HEK293 (cell line): ENCODE results near the gene ZBTB47.

ENCODE experiments used
- CTCF ChIA-PET: fragments of 350-600 bp; formaldehyde crosslinking; extraction: SDS; loops from one replicate; lab custom pipeline; 2021; ENCODE audit warnings: antibody characterized with exemption; lab: Yijun Ruan, JAX
- POLR2A ChIA-PET: fragments of 300-600 bp; formaldehyde crosslinking; extraction: SDS; loops from one replicate; lab custom pipeline; 2020; ENCODE audit warnings: antibody characterized with exemption, inconsistent platforms; lab: Yijun Ruan, JAX
- H3K27ac ChIP-seq: fragments of 200-500 bp; sonication (Bioruptor generic); 2 replicates; pipeline ENCODE4 v1.5.1; 2014; ENCODE audit warnings: low read depth, low read length, control low read depth, inconsistent platforms; ENCODE audit errors: extremely low read depth
- H3K36me3 ChIP-seq, 2 experiments: fragments of 200-500 bp in 1 of 2; sonication (Bioruptor generic) in 1 of 2; 1 replicate in 1 of 2; 2 replicates in 1 of 2; pipeline ENCODE4 v1.5.1; 2014 to 2017; ENCODE audit warnings: inconsistent platforms in 2 of 2, low read length in 2 of 2; ENCODE audit not compliant: control insufficient read depth in 2 of 2, insufficient read depth in 1 of 2
- H3K4me1 ChIP-seq: fragments of 200-500 bp; sonication (Bioruptor generic); 2 replicates; pipeline ENCODE4 v1.5.1; 2014; ENCODE audit warnings: mild to moderate bottlenecking, low read length, inconsistent platforms; ENCODE audit not compliant: control insufficient read depth, insufficient read depth
- H3K4me3 ChIP-seq: 2 replicates; pipeline ENCODE4 v1.5.1; 2011; ENCODE audit warnings: low read depth, mild to moderate bottlenecking, control low read depth, low read length, moderate library complexity
- H3K9me3 ChIP-seq: fragments of 200-500 bp; sonication (Bioruptor generic); 2 replicates; pipeline ENCODE4 v1.5.1; 2014; ENCODE audit warnings: low read depth, low read length, inconsistent platforms; ENCODE audit not compliant: control insufficient read depth, insufficient read depth
- KLF16 ChIP-seq: fragments of 450-650 bp; formaldehyde crosslinking; IDR thresholded peaks from 2 replicates; pipeline ENCODE4 v1.5.1; 2017; ENCODE audit warnings: missing biosample characterization, missing genetic modification characterization
- OSR2 ChIP-seq: fragments of 450-650 bp; formaldehyde crosslinking; IDR thresholded peaks from 2 replicates; pipeline ENCODE4 v1.5.1; 2016; ENCODE audit warnings: missing biosample characterization, missing genetic modification characterization
- RBAK ChIP-seq: fragments of 450-650 bp; formaldehyde crosslinking; IDR thresholded peaks from 2 replicates; pipeline ENCODE4 v1.5.1; 2016; ENCODE audit warnings: missing biosample characterization, missing genetic modification characterization
- SP2 ChIP-seq: fragments of 450-650 bp; formaldehyde crosslinking; IDR thresholded peaks from 2 replicates; pipeline ENCODE4 v1.5.1; 2016; ENCODE audit warnings: missing biosample characterization, missing genetic modification characterization
- ZBTB17 ChIP-seq: fragments of 450-650 bp; formaldehyde crosslinking; IDR thresholded peaks from 2 replicates; pipeline ENCODE4 v1.5.1; 2016; ENCODE audit warnings: missing biosample characterization, missing genetic modification characterization
- ZFP3 ChIP-seq: fragments of 450-650 bp; formaldehyde crosslinking; IDR thresholded peaks from 2 replicates; pipeline ENCODE4 v1.5.1; 2016; ENCODE audit warnings: low read depth, missing biosample characterization, missing genetic modification characterization
- ZNF121 ChIP-seq: fragments of 450-650 bp; formaldehyde crosslinking; IDR thresholded peaks from 2 replicates; pipeline ENCODE4 v1.5.1; 2016; ENCODE audit warnings: missing biosample characterization, missing genetic modification characterization
- ZNF132 ChIP-seq: fragments of 450-650 bp; formaldehyde crosslinking; IDR thresholded peaks from 2 replicates; pipeline ENCODE4 v1.5.1; 2017; ENCODE audit warnings: missing biosample characterization, missing genetic modification characterization, borderline replicate concordance
- ZNF146 ChIP-seq: fragments of 450-650 bp; formaldehyde crosslinking; IDR thresholded peaks from 2 replicates; pipeline ENCODE4 v1.5.1; 2016; ENCODE audit warnings: missing biosample characterization, missing genetic modification characterization
- ZNF302 ChIP-seq: fragments of 450-650 bp; formaldehyde crosslinking; IDR thresholded peaks from 2 replicates; pipeline ENCODE4 v1.5.1; 2016; ENCODE audit warnings: missing biosample characterization, missing genetic modification characterization, low read depth
- ZNF48 ChIP-seq: fragments of 450-650 bp; formaldehyde crosslinking; IDR thresholded peaks from 2 replicates; pipeline ENCODE4 v1.5.1; 2016; ENCODE audit warnings: missing biosample characterization, missing genetic modification characterization
- ZNF529 ChIP-seq: fragments of 450-650 bp; formaldehyde crosslinking; IDR thresholded peaks from 2 replicates; pipeline ENCODE4 v1.5.1; 2017; ENCODE audit warnings: missing genetic modification characterization, missing biosample characterization; ENCODE audit not compliant: insufficient replicate concordance
- ZNF548 ChIP-seq: fragments of 450-650 bp; formaldehyde crosslinking; IDR thresholded peaks from 2 replicates; pipeline ENCODE4 v1.5.1; 2016; ENCODE audit warnings: missing biosample characterization, missing genetic modification characterization
- ZNF600 ChIP-seq: fragments of 450-650 bp; formaldehyde crosslinking; IDR thresholded peaks from 2 replicates; pipeline ENCODE4 v1.5.1; 2016; ENCODE audit warnings: missing biosample characterization, missing genetic modification characterization
- ZNF623 ChIP-seq: fragments of 450-650 bp; formaldehyde crosslinking; IDR thresholded peaks from 2 replicates; pipeline ENCODE4 v1.5.1; 2016; ENCODE audit warnings: missing biosample characterization, missing genetic modification characterization
- ZNF658 ChIP-seq: fragments of 450-650 bp; formaldehyde crosslinking; IDR thresholded peaks from 2 replicates; pipeline ENCODE4; 2016; ENCODE audit warnings: missing biosample characterization, missing genetic modification characterization
- ZNF791 ChIP-seq: fragments of 450-650 bp; formaldehyde crosslinking; IDR thresholded peaks from 2 replicates; pipeline ENCODE4 v1.5.1; 2016; ENCODE audit warnings: missing biosample characterization, missing genetic modification characterization
- TF ChIP-seq, protein P1 (sequence below): sonication (generic); formaldehyde crosslinking; IDR thresholded peaks from 2 replicates; pipeline ENCODE4 v1.8.1; 2022; ENCODE audit warnings: mild to moderate bottlenecking, moderate library complexity, missing genetic modification reagents
- TF ChIP-seq, protein P2 (sequence below): fragments of 450-650 bp; IDR thresholded peaks from 2 replicates; pipeline ENCODE4 v1.5.1; 2018; ENCODE audit warnings: missing biosample characterization, mild to moderate bottlenecking, missing genetic modification characterization
- TF ChIP-seq, protein P3 (sequence below): fragments of 450-650 bp; formaldehyde crosslinking; conservative IDR thresholded peaks from 2 replicates; pipeline ENCODE4 v1.5.1; 2016; ENCODE audit warnings: low read depth, missing biosample characterization, missing genetic modification characterization
- TF ChIP-seq, protein P4 (sequence below): fragments of 450-650 bp; formaldehyde crosslinking; IDR thresholded peaks from 2 replicates; pipeline ENCODE4 v1.5.1; 2016; ENCODE audit warnings: missing biosample characterization, missing genetic modification characterization, low read depth
- TF ChIP-seq, protein P5 (sequence below): fragments of 450-650 bp; formaldehyde crosslinking; IDR thresholded peaks from 2 replicates; pipeline ENCODE4 v1.5.1; 2017; ENCODE audit warnings: missing biosample characterization, missing genetic modification characterization

ZBTB47 gene

DNA sequence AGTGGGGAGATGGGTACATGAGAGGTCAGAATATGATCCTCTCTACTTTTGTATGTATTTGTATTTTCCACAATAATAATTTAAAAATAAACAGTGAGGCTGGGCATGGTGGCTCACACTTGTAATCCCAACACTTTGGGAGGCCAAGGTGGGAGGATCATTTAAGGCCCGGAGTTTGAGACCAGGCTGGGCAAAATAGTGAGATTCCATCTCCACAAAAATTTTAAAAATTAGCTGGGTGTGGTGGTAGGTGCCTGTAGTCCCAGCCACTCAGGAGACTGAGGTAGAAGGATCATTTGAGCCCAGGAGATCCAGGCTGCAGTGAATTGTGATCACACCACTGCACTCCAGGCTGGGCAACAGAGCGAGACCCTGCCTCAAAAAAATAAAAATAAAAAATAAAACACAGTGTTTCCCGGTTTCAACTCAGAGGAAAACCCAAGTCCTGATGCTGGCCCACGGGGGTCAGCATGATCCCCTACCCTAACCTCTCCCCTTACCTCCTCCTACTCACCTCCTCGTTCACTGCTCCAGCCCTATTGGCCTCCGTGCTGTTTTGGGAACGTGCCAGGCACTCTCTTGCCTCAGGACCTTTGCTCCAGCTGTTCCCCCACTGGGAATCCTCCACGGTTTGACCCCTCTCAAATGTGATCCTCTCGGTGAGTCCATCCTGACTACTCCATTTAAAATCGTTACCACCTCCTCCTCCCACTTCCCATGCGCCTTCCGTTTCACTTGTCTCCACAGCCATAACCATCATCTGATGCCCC is 29.0 kb downstream of the ZBTB47 start:
- CTCF ChIA-PET = no interaction called here
- no peaks in the 10 kb centered on the region for H3K4me1 ChIP-seq
- no peak overlapping the region for H3K27ac ChIP-seq
- POLR2A ChIA-PET = no interaction called here
- no peak overlapping the region for H3K4me3 ChIP-seq
- no peaks in the 10 kb centered on the region for H3K9me3 ChIP-seq
- no peak for TF ChIP-seq ZNF121 (tag by site-specific recombination)
- TF ChIP-seq ZNF548 = no peak
- TF ChIP-seq KLF16 (tag by site-specific recombination) = no peak
- TF ChIP-seq, protein P1, sequence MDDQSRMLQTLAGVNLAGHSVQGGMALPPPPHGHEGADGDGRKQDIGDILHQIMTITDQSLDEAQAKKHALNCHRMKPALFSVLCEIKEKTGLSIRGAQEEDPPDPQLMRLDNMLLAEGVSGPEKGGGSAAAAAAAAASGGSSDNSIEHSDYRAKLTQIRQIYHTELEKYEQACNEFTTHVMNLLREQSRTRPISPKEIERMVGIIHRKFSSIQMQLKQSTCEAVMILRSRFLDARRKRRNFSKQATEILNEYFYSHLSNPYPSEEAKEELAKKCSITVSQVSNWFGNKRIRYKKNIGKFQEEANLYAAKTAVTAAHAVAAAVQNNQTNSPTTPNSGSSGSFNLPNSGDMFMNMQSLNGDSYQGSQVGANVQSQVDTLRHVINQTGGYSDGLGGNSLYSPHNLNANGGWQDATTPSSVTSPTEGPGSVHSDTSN (CRISPR knock-in tag) = no peak
- TF ChIP-seq ZNF48 = no peak
- TF ChIP-seq ZNF302 = no peak
- TF ChIP-seq, protein P2, sequence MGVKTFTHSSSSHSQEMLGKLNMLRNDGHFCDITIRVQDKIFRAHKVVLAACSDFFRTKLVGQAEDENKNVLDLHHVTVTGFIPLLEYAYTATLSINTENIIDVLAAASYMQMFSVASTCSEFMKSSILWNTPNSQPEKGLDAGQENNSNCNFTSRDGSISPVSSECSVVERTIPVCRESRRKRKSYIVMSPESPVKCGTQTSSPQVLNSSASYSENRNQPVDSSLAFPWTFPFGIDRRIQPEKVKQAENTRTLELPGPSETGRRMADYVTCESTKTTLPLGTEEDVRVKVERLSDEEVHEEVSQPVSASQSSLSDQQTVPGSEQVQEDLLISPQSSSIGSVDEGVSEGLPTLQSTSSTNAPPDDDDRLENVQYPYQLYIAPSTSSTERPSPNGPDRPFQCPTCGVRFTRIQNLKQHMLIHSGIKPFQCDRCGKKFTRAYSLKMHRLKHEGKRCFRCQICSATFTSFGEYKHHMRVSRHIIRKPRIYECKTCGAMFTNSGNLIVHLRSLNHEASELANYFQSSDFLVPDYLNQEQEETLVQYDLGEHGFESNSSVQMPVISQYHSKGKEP (tag by site-specific recombination) = no peak
- TF ChIP-seq, protein P3, sequence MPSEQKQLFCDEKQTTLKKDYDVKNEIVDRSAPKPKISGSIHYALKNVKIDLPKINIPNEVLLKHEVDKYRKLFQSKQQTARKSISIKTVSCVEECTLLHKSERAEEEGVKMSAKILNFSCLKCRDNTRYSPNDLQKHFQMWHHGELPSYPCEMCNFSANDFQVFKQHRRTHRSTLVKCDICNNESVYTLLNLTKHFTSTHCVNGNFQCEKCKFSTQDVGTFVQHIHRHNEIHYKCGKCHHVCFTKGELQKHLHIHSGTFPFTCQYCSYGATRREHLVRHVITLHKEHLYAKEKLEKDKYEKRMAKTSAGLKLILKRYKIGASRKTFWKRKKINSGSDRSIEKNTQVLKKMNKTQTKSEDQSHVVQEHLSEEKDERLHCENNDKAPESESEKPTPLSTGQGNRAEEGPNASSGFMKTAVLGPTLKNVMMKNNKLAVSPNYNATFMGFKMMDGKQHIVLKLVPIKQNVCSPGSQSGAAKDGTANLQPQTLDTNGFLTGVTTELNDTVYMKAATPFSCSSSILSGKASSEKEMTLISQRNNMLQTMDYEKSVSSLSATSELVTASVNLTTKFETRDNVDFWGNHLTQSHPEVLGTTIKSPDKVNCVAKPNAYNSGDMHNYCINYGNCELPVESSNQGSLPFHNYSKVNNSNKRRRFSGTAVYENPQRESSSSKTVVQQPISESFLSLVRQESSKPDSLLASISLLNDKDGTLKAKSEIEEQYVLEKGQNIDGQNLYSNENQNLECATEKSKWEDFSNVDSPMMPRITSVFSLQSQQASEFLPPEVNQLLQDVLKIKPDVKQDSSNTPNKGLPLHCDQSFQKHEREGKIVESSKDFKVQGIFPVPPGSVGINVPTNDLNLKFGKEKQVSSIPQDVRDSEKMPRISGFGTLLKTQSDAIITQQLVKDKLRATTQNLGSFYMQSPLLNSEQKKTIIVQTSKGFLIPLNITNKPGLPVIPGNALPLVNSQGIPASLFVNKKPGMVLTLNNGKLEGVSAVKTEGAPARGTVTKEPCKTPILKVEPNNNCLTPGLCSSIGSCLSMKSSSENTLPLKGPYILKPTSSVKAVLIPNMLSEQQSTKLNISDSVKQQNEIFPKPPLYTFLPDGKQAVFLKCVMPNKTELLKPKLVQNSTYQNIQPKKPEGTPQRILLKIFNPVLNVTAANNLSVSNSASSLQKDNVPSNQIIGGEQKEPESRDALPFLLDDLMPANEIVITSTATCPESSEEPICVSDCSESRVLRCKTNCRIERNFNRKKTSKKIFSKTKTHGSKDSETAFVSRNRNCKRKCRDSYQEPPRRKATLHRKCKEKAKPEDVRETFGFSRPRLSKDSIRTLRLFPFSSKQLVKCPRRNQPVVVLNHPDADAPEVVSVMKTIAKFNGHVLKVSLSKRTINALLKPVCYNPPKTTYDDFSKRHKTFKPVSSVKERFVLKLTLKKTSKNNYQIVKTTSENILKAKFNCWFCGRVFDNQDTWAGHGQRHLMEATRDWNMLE (tag by site-specific recombination) = no peak
- no peaks in the 10 kb centered on the region for H3K36me3 ChIP-seq

DNA sequence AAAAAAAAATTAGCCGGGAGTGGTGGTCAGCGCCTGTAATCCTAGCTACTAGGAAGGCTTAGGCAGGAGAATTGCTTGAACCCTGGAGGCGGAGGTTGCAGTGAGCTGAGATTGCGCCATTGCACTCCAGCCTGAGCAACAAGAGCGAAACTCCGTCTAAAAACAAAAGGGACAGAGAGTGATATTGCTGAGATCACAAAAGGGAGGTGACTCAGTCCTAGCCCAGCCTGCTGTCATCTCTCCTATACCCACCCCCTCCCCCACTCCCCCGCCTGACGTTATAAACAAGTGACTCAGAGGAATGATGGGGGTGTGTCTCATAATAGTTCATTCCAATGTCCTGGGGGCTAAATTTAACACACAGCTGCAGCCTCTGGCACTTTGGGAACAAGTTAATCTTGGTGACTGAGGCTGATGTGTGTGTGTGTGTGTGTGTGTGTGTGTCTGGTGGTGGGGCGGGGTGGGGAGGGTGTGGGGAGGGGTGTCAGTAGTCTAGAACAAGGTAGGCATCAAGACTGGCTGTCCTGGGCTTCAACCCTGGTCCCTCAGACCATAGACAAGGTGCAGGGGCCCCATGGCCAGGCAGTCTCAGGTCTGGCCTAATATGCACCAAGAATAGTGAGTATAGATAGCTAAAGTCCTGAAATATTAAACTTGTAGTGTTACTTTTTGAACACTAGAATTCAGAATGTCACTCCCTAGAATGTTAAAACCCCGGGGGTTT is 30.5 kb downstream of the ZBTB47 start:
- ChIA-PET POLR2A (interaction anchor here (0.6 to 0.7 kb wide), 4 partner anchors 24 to 137 kb away, joined by 3 to 6 read pairs (median 5); no protein-coding TSS in a partner anchor), CTCF (interaction anchor here (1.1 kb wide), 1 partner anchor 62 kb away, joined by 3 read pairs; no protein-coding TSS in a partner anchor)
- Histone ChIP-seq H3K27ac (no peak overlapping the region), H3K36me3 (no peaks in the 10 kb centered on the region), H3K4me3 (no peak overlapping the region), H3K4me1 (no peaks in the 10 kb centered on the region), H3K9me3 (no peaks in the 10 kb centered on the region)
- TF ChIP-seq ZNF146 (no peak), SP2 (no peak), ZFP3 (no peak), OSR2 (tag by site-specific recombination) (no peak), ZNF658 (tag by site-specific recombination) (no peak), RBAK (no peak), ZNF529 (tag by site-specific recombination) (no peak), ZNF48 (no peak), ZNF791 (no peak), ZNF132 (tag by site-specific recombination) (no peak), ZNF623 (tag by site-specific recombination) (peak; percentile 49), ZBTB17 (tag by site-specific recombination) (no peak), ZNF548 (no peak), ZNF600 (tag by site-specific recombination) (no peak; the same call in 1 of the 2 replicates)
- TF ChIP-seq, protein P4, sequence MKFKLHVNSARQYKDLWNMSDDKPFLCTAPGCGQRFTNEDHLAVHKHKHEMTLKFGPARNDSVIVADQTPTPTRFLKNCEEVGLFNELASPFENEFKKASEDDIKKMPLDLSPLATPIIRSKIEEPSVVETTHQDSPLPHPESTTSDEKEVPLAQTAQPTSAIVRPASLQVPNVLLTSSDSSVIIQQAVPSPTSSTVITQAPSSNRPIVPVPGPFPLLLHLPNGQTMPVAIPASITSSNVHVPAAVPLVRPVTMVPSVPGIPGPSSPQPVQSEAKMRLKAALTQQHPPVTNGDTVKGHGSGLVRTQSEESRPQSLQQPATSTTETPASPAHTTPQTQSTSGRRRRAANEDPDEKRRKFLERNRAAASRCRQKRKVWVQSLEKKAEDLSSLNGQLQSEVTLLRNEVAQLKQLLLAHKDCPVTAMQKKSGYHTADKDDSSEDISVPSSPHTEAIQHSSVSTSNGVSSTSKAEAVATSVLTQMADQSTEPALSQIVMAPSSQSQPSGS (tag by site-specific recombination) = no peak
- TF ChIP-seq, protein P5, sequence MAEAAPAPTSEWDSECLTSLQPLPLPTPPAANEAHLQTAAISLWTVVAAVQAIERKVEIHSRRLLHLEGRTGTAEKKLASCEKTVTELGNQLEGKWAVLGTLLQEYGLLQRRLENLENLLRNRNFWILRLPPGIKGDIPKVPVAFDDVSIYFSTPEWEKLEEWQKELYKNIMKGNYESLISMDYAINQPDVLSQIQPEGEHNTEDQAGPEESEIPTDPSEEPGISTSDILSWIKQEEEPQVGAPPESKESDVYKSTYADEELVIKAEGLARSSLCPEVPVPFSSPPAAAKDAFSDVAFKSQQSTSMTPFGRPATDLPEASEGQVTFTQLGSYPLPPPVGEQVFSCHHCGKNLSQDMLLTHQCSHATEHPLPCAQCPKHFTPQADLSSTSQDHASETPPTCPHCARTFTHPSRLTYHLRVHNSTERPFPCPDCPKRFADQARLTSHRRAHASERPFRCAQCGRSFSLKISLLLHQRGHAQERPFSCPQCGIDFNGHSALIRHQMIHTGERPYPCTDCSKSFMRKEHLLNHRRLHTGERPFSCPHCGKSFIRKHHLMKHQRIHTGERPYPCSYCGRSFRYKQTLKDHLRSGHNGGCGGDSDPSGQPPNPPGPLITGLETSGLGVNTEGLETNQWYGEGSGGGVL (tag by site-specific recombination) = peak; percentile 75
